Aorta (tissue), 5 donors: ENCODE data around the gene KCTD17. TPM values are rescaled to one million over a fixed set of nuclear protein-coding genes. Genes with fewer than 3 reads are reported as not detected.

Experiments used
- ATAC-seq: fragments of 200-7000 bp; cut with Tn5 transposase; one replicate; pipeline ENCODE4 v1.9.1; 2022; ENCODE audit warnings: moderate library complexity; ENCODE audit not compliant: low FRiP score
- DNase-seq, 2 donors: peaks; one replicate each; pipeline ENCODE4 v3.0.0-alpha.2; 2020
- H3K27ac ChIP-seq, 2 donors: one replicate each; pipeline ENCODE4 v1.5.1; 2013; ENCODE audit warnings: low read length in 2 of 2, mild to moderate bottlenecking in 2 of 2, moderate library complexity in 2 of 2, control low read depth in 1 of 2, inconsistent platforms in 1 of 2, low read depth in 1 of 2
- H3K27me3 ChIP-seq, 2 donors: one replicate each; pipeline ENCODE4 v1.6.1; 2013; ENCODE audit warnings: control low read depth in 1 of 2, low read length in 1 of 2, mild to moderate bottlenecking in 1 of 2, moderate library complexity in 1 of 2; ENCODE audit not compliant: insufficient read depth in 2 of 2, control insufficient read depth in 1 of 2
- H3K36me3 ChIP-seq, 2 donors: one replicate each; pipeline ENCODE4 v1.6.1; 2013; ENCODE audit warnings: control low read depth in 1 of 2, low read length in 1 of 2, mild to moderate bottlenecking in 1 of 2; ENCODE audit not compliant: insufficient read depth in 2 of 2, control insufficient read depth in 1 of 2
- H3K4me1 ChIP-seq, 2 donors: one replicate each; pipeline ENCODE4 v1.6.1; 2013; ENCODE audit warnings: low read length in 2 of 2, control low read depth in 1 of 2, mild to moderate bottlenecking in 1 of 2, moderate library complexity in 1 of 2; ENCODE audit not compliant: insufficient read depth in 2 of 2, control insufficient read depth in 1 of 2
- H3K4me3 ChIP-seq, 2 donors: one replicate each; pipeline ENCODE4 v1.5.1; 2013; ENCODE audit warnings: low read length in 2 of 2, control low read depth in 1 of 2, mild to moderate bottlenecking in 1 of 2
- H3K9me3 ChIP-seq: one replicate; pipeline ENCODE4 v1.6.1; 2013; ENCODE audit warnings: mild to moderate bottlenecking, low read length; ENCODE audit not compliant: control insufficient read depth
- WGBS, 2 donors: extraction: QIAGEN DNeasy Blood & Tissue Kit; methylation state at CpG; one replicate each; pipeline ENCODE4 v1.1.7; 2013; 5-methylcytosine and 5-hydroxymethylcytosine counted together
- intact Hi-C, 2 donors: fragments of 100-400 bp; cut with DNase I; formaldehyde crosslinking; loops; one replicate each; pipeline versions ENCODE4 v1.14.2 to v1.15.0; 2022
- polyA plus RNA-seq, 2 donors: library from polyadenylated mRNA; stranded (reverse); fragments of 200-250 nt; gene quantifications; one replicate each; pipeline ENCODE4 v1.2.3, GENCODE V29; 2013
- total RNA-seq, 2 donors: library from RNA; stranded (reverse); fragmentation: NEBNext Ultra II Directional; extraction: Animal tissue kit (Norgen Biotek cat#: 25700); gene quantifications; one replicate each; pipeline ENCODE4 v1.2.1, GENCODE V29; 2021
- donor health status: healthy with polysubstance abuse.
- donor health status: Bipolar disorder and iron deficiency.
- donor health status: DM: no; HTN: no; CAD: no.
- donor health status: DM: no; HTN: no; CAD: no.
- donor health status: DM: yes; HTN: yes; CAD: no.

KCTD17 gene
- total and polyA plus RNA-seq, 4 donors, result 15.2 to 27.5 (median 20.7) TPM

GRCh38 chr22:37032535-37033460 lies 18.7 kb upstream of the KCTD17 start:
- Histone ChIP-seq H3K36me3 (no peaks in the 10 kb centered on the region), H3K4me3 (no peak overlapping the region), H3K27me3 (no peaks in the 10 kb centered on the region), H3K27ac (no peak overlapping the region), H3K4me1 (no peaks in the 10 kb centered on the region), H3K9me3 (no peaks in the 10 kb centered on the region)
- intact Hi-C loops, result no loop called here
- no peak for DNase-seq
- no peak for ATAC-seq
- WGBS, 2 donors, result 63% methylated on average over 18 of the region's 18 CpGs

- ATAC-seq, result no peak
- Histone ChIP-seq H3K36me3 (no peaks in the 10 kb centered on the region), H3K4me3 (no peak overlapping the region), H3K4me1 (no peaks in the 10 kb centered on the region), H3K9me3 (no peaks in the 10 kb centered on the region), H3K27me3 (no peaks in the 10 kb centered on the region), H3K27ac (no peak overlapping the region)
- intact Hi-C loops, result no loop called here
- WGBS, 2 donors, result 87 to 92% methylated on average over 23 of the region's 23 CpGs
- no peak for DNase-seq
Measured at GRCh38 chr22:37033605-37034430, 17.7 kb upstream of the KCTD17 start.

GRCh38 chr22:37036655-37037377 lies 14.7 kb upstream of the KCTD17 start:
- ATAC-seq (no peak), DNase-seq (no peak)
- H3K27ac ChIP-seq, result no peak overlapping the region
- 76 to 82% methylated on average over 11 of the region's 11 CpGs for WGBS, 2 donors
- H3K36me3 ChIP-seq, result no peaks in the 10 kb centered on the region
- intact Hi-C loops, result no loop called here
- no peak overlapping the region for H3K4me3 ChIP-seq
- no peaks in the 10 kb centered on the region for H3K9me3 ChIP-seq
- H3K27me3 ChIP-seq, result no peaks in the 10 kb centered on the region
- H3K4me1 ChIP-seq, result no peaks in the 10 kb centered on the region

GRCh38 chr22:37037669-37038068 lies 13.9 kb upstream of the KCTD17 start:
- Histone ChIP-seq H3K27ac (no peak overlapping the region), H3K4me1 (no peaks in the 10 kb centered on the region), H3K36me3 (no peaks in the 10 kb centered on the region), H3K4me3 (no peak overlapping the region), H3K27me3 (no peaks in the 10 kb centered on the region), H3K9me3 (no peaks in the 10 kb centered on the region)
- WGBS, 2 donors, result 48 to 57% methylated on average over 14 of the region's 14 CpGs
- intact Hi-C loops, result no loop called here
- no peak for DNase-seq
- ATAC-seq, result no peak

- H3K36me3 ChIP-seq, result no peaks in the 10 kb centered on the region
- ATAC-seq, result no peak
- WGBS, 2 donors, result 78 to 82% methylated on average over 2 of the region's 2 CpGs
- no peaks in the 10 kb centered on the region for H3K9me3 ChIP-seq
- no peak overlapping the region for H3K4me3 ChIP-seq
- H3K27ac ChIP-seq, result no peak overlapping the region
- H3K27me3 ChIP-seq, result no peaks in the 10 kb centered on the region
- H3K4me1 ChIP-seq, result no peaks in the 10 kb centered on the region
- intact Hi-C loops, result no loop called here
- DNase-seq, result no peak
Measured at GRCh38 chr22:37039466-37039865, 12.1 kb upstream of the KCTD17 start.

- ATAC-seq (no peak), DNase-seq (no peak)
- Histone ChIP-seq H3K36me3 (no peaks in the 10 kb centered on the region), H3K27ac (no peak overlapping the region), H3K4me1 (no peaks in the 10 kb centered on the region), H3K9me3 (no peaks in the 10 kb centered on the region), H3K4me3 (no peak overlapping the region), H3K27me3 (no peaks in the 10 kb centered on the region)
- WGBS, 2 donors, result 75 to 82% methylated on average over 7 of the region's 7 CpGs
- intact Hi-C loops, result no loop called here
Measured at GRCh38 chr22:37043209-37043827, 8.2 kb upstream of the KCTD17 start.

GRCh38 chr22:37043828-37044538 lies 7.6 kb upstream of the KCTD17 start:
- Histone ChIP-seq H3K27me3 (no peaks in the 10 kb centered on the region), H3K4me3 (no peak overlapping the region), H3K9me3 (no peaks in the 10 kb centered on the region), H3K4me1 (no peaks in the 10 kb centered on the region), H3K27ac (no peak overlapping the region), H3K36me3 (no peaks in the 10 kb centered on the region)
- no peak for ATAC-seq
- intact Hi-C loops, result no loop called here
- no peak for DNase-seq
- 37 to 39% methylated on average over 16 to 17 of the region's 17 CpGs for WGBS, 2 donors
